HG02623 (cell line): Measurements from ENCODE around the gene SHQ1.
"Not testable (repeated sequence)": the region's sequence is repeated elsewhere in the genome, so short reads cannot be mapped to it uniquely, and the experiment has no call there.

Experiments used
- ATAC-seq: cut with Tn5 transposase; IDR thresholded peaks from one replicate; pipeline ENCODE4 v1.9.1; 2021; ENCODE audit warnings: moderate library complexity; ENCODE audit not compliant: unreplicated experiment

The SHQ1 gene

GRCh38 chr3:72803573-72803972 lies 44.7 kb downstream of the SHQ1 start:
- ATAC-seq = no peak

- ATAC-seq = no peak
These were observed 46.2 kb downstream of the SHQ1 start for GRCh38 chr3:72802001-72802400.

- ATAC-seq = no peak
These were observed 47.4 kb downstream of the SHQ1 start for GRCh38 chr3:72800869-72801268.

GRCh38 chr3:72798552-72799195 lies 49.6 kb downstream of the SHQ1 start:
- ATAC-seq = no peak

- no peak for ATAC-seq
These were observed 50.3 kb downstream of the SHQ1 start for GRCh38 chr3:72797773-72798543.

- no peak for ATAC-seq
These were observed 54.2 kb downstream of the SHQ1 start for GRCh38 chr3:72794079-72794478.

- no peak for ATAC-seq
These were observed 57.1 kb downstream of the SHQ1 start for GRCh38 chr3:72791161-72791560.

GRCh38 chr3:72789786-72790185 lies 58.5 kb downstream of the SHQ1 start:
- ATAC-seq = no peak

- not testable (repeated sequence) for ATAC-seq
These were observed 60.0 kb downstream of the SHQ1 start for GRCh38 chr3:72788232-72788631.

GRCh38 chr3:72786668-72787067 lies 61.6 kb downstream of the SHQ1 start:
- no peak for ATAC-seq

GRCh38 chr3:72784226-72784625 lies 64.0 kb downstream of the SHQ1 start:
- ATAC-seq = no peak

GRCh38 chr3:72782521-72782920 lies 65.7 kb downstream of the SHQ1 start:
- ATAC-seq = no peak

GRCh38 chr3:72769758-72770540 lies 78.3 kb downstream of the SHQ1 start:
- ATAC-seq = no peak

- ATAC-seq = no peak
These were observed 79.3 kb downstream of the SHQ1 start for GRCh38 chr3:72768936-72769335.

- ATAC-seq = no peak
These were observed 79.8 kb downstream of the SHQ1 start for GRCh38 chr3:72768481-72768880.

- no peak for ATAC-seq
These were observed 80.2 kb downstream of the SHQ1 start for GRCh38 chr3:72768006-72768441.

GRCh38 chr3:72766866-72767265 lies 81.4 kb downstream of the SHQ1 start:
- no peak for ATAC-seq

- ATAC-seq = no peak
These were observed 84.3 kb downstream of the SHQ1 start for GRCh38 chr3:72763751-72764440.

GRCh38 chr3:72761410-72761809 lies 86.8 kb downstream of the SHQ1 start:
- ATAC-seq = no peak

- ATAC-seq = no peak
These were observed 88.0 kb downstream of the SHQ1 start for GRCh38 chr3:72760225-72760624.

- peak; percentile 100 for ATAC-seq
These were observed 91.3 kb downstream of the SHQ1 start for GRCh38 chr3:72756900-72757299.
